HL-60/S4 treated with retinoic acid at 250 ng/mL for 4 days and 3 days (cell line): ENCODE data around the gene ATP2B3.

Experiments used
- in situ Hi-C: fragments of 300-500 bp; cut with MboI; formaldehyde crosslinking; loops from 2 replicates; pipeline ENCODE4 v1.7.0; 2022; ENCODE audit warnings: low sequenced_read_pairs

ATP2B3 gene

GRCh38 chrX:153530411-153531129 lies 13.1 kb downstream of the ATP2B3 start:
- in situ Hi-C loops = no loop called here

GRCh38 chrX:153533091-153533490 lies 15.6 kb downstream of the ATP2B3 start:
- in situ Hi-C loops = no loop called here

DNA sequence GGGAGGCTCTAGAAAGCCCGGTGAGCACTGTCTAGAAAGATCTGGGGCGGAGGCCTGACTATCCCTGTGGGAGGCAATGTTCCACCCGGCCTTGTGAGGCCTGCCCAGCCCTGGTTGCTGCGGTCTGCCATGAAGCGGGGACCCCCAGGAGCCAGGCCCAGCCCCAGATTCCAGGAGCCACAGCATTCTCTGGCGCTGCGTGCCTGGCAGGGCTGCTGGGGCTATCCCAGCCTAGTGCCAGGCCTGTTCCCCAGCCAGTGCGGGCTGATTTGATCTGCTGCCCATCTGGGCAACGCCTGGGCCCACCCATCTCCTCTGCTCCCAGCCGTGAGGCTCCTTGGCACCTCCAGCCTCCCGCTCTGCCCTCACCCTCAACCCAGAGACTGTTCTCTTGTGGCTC lies 19.6 kb downstream of the ATP2B3 start:
- in situ Hi-C loops = no loop called here

DNA sequence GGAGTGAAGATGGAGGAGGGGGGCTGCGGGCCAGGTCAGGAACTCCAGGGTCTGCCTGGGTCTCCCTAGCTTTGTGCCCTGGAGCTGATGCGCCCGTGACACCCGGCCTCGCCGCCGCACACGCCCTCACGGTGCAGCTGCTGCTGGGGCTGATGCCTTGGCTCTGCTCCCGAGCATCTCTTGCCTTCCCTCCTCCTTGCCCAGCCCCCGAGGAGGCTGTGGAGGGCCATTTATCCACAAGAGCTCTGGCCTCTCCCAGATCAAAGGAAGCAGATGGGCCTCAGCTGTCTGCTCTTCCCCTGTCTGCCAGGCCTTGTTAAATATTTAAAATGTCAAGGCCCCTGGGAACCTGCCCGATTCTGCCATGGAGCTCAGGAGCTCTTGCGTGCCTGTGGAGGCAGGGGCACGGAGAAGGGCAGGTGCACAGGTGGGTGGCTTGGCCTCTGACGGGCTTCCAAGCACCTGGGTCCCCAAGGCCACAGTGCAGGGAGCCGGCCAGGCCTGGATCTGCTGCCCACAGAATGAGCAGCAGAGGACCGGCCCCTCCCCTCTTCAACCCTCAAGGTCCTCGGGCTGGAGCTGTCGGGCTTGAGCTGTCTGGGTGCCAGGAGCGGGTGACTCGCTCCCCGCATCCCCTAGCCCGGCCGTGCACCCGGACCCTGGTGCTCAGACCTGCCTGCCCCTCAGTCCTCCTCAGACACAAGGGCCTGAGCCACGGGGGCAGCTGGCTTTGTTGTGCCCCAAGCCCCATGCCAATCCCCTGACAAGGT lies 20.3 kb downstream of the ATP2B3 start:
- in situ Hi-C loops = no loop called here

- in situ Hi-C loops = no loop called here
These were observed 21.0 kb downstream of the ATP2B3 start for GRCh38 chrX:153538424-153538823.

GRCh38 chrX:153539171-153539978 lies 21.9 kb downstream of the ATP2B3 start:
- in situ Hi-C loops = no loop called here

GRCh38 chrX:153539979-153540358 lies 22.5 kb downstream of the ATP2B3 start:
- in situ Hi-C loops = no loop called here

DNA sequence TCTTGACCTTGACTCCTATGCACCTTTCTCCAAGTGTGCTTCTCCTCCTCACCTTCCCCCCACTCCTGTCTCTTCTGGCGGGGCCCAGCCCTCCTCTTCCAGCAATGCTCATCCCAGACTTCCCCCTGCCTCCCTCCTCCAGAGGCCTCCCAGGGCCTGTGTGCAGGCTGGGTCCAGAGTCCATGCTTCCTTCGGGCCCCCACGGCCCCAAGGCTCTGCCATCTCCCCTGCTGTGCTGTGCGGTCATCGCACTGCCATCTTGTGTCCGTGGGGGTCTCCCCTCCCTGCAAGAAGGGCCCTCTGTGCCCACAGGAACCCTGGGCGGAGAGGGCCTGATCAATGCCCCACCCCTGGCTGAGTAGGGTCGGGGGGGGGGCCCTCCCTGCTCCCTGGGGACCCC lies 27.3 kb downstream of the ATP2B3 start:
- in situ Hi-C loops = no loop called here

DNA sequence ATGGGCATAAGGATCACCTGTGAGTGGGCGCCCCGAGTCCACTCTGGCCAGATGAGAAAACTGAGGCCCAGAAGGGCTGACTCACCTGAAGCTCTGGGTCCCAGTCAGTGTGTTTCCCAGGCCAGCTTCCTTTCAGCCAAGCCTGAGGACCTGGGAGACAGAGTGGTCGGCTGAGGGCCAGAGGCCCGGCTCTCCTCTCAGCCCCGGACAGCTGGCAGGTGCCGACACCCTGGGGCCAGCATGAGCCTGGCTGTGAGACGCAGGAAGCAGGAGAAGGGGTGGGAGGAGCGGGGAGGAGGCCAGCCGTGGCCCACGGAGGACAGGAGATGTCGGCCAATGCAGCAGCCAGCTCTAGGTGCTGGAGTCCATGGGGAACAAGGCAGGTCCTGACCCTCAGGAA lies 28.9 kb downstream of the ATP2B3 start:
- in situ Hi-C loops = no loop called here

GRCh38 chrX:153547195-153547594 lies 29.8 kb downstream of the ATP2B3 start:
- in situ Hi-C loops = no loop called here

- in situ Hi-C loops = no loop called here
These were observed 31.8 kb downstream of the ATP2B3 start for GRCh38 chrX:153549231-153549630.

- in situ Hi-C loops = loop anchor here (10.0 kb wide), 1 partner anchor 105 kb away; no protein-coding TSS in a partner anchor
These were observed 32.4 kb downstream of the ATP2B3 start for GRCh38 chrX:153549807-153550206.

- in situ Hi-C loops = loop anchor here (10.0 kb wide), 1 partner anchor 104 kb away; no protein-coding TSS in a partner anchor
These were observed 33.7 kb downstream of the ATP2B3 start for GRCh38 chrX:153551135-153551534.

DNA sequence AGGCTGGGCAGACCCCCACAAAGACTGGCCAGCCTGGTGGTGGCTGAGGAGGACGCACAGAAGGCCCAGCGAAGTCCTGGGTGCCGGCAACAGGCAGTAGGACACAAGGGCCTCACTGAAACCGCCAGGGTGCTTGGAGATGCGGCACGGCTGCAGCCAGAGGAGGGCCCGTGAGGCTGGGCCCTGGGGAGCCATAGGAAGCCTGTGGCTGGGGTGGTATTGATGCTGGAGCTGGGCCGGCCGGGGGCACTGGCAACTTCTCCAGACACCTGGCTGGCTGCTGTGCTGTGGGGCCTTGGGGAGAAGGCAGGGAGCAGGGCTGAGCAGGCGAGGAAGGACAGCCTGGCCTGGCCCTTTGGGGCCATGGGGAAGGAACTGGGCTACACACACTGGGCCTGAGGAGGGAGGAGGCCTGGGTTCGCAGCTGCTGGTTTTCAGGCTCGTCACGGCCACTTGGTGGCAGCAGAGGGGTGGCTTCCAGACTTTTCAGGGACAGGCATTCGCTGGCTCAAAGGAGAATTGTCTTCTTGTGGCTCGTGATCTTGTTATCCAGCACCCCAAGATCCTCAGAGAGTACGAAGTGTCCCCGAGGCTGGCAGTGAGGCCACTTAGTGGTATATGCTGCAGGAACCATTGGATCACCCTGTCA lies 37.2 kb downstream of the ATP2B3 start:
- in situ Hi-C loops = loop anchor here (10.0 kb wide), 1 partner anchor 100 kb away; no protein-coding TSS in a partner anchor

GRCh38 chrX:153556767-153557166 lies 39.3 kb downstream of the ATP2B3 start:
- in situ Hi-C loops = loop anchor here (10.0 kb wide), 1 partner anchor 98 kb away; no protein-coding TSS in a partner anchor

DNA sequence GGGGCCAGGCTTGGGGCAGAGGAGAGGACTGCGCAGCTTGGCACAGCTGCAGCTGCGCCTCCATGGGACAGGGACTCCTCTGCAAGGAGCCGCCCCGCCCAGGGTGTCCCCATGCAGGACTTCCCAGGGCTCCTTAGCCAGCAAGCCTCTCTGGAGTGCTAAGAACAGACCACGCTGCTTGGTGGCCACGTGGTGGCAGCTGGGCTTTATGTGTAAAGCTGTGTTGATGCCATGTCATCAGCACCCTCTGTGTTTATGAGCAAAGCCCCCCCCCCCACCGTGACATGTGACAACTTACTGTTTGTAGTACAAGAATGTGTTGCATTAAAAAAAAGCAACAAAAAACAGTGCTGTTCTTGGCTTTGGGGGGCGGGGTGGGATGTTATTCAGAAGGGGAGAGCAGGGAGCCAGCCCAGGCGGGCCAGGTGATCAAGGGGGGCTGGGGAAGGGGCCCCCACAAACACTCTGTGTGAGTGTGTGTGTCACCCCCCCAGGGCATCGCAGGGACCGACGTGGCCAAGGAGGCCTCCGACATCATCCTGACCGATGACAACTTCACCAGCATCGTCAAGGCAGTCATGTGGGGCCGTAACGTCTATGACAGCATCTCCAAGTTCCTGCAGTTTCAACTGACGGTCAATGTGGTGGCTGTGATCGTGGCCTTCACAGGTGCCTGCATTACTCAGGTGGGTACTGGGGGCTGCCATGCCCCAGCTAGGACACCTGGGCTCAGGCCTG lies 40.3 kb downstream of the ATP2B3 start:
- in situ Hi-C loops = loop anchor here (10.0 kb wide), 1 partner anchor 97 kb away; no protein-coding TSS in a partner anchor

GRCh38 chrX:153560000-153560399 lies 42.6 kb downstream of the ATP2B3 start:
- in situ Hi-C loops = loop anchor here (10.0 kb wide), 1 partner anchor 95 kb away; no protein-coding TSS in a partner anchor

DNA sequence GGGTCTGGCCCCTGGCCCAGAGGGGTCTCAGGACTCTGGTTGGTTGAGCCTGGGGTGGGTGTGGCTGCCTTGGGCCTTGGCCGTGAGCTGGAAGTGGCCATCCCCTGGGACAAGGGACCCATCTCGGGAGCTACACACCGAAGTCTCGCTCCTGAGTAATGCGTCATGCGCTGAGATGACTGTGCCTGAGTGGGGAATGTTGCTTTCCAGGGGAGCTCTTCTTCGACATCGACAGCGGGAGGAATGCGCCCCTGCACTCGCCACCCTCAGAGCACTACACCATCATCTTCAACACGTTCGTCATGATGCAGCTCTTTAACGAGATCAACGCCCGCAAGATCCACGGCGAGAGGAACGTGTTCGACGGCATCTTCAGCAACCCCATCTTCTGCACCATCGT lies 43.0 kb downstream of the ATP2B3 start:
- in situ Hi-C loops = no loop called here

DNA sequence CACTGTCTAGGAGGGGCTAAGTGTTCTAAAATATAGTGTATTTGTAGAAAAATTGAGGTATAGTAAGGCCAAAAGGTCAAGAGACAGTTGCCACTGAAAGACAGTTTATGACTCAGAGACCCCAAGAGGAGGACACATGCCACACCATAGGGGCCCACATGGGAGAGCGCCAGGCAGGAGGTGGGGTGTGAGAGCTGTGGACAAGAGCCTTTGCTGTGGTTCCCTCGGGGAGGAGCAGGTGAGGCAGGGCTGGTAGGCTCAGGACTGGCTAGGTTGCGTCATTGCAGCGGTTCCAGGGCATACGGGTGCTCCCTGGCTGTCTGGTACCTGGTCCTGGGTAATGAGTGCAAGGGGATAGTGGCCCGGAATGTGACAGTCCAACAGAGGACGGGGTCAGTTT lies 43.9 kb downstream of the ATP2B3 start:
- in situ Hi-C loops = no loop called here

DNA sequence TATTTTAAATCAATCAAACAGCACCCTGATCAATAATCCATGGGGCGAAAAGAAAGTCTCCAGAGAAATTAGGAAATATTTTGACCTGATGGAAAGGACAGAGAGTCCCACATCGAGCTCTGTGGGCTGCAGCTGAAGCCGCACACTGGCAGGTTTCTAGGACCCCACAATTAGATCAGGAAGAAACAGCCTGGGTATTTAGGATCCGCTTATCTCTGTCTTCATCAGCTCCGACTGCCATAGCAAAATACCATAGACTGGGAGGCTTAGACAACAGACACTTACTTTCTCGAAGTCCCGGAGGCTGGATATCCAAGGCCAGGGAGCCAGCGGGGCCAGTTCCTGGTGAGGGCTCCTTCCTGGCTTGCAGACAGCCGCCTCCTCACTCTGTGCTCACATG lies 45.1 kb downstream of the ATP2B3 start:
- in situ Hi-C loops = no loop called here
